Left lung (tissue), 10 donors: Measurements from ENCODE around the gene SHISA5. TPM values are rescaled to one million over a fixed set of nuclear protein-coding genes. Genes with fewer than 3 reads are reported as not detected.

Experiments used
- ATAC-seq: fragments of 200-7000 bp; cut with Tn5 transposase; one replicate; pipeline ENCODE4 v1.9.1; 2020; ENCODE audit warnings: moderate library complexity
- DNase-seq, 4 donors: peaks; one replicate each; pipeline ENCODE4 v3.0.0-alpha.2; 2013 to 2020
- H3K27ac ChIP-seq, 2 donors: fragments of 200-600 bp; sonication (generic) in 1 of 2; one replicate each; pipeline versions ENCODE4 v1.5.0 to v1.8.0; 2020 to 2021
- H3K27me3 ChIP-seq, 2 donors: fragments of 200-600 bp; sonication (generic) in 1 of 2; one replicate each; pipeline versions ENCODE4 v1.5.0 to v1.8.0; 2020 to 2021
- H3K36me3 ChIP-seq, 2 donors: fragments of 200-600 bp; sonication (generic) in 1 of 2; one replicate each; pipeline versions ENCODE4 v1.5.0 to v1.8.0; 2020 to 2021
- H3K4me1 ChIP-seq, 2 donors: fragments of 200-600 bp; one replicate each; pipeline ENCODE4 v1.8.0; 2021
- H3K4me3 ChIP-seq, 2 donors: fragments of 200-600 bp; sonication (generic) in 1 of 2; one replicate each; pipeline versions ENCODE4 v1.5.0 to v1.8.0; 2020 to 2021; ENCODE audit warnings: mild to moderate bottlenecking in 1 of 2
- H3K9me3 ChIP-seq, 2 donors: fragments of 200-600 bp; sonication (generic) in 1 of 2; one replicate each; pipeline versions ENCODE4 v1.5.0 to v1.8.0; 2020 to 2021
- intact Hi-C, 2 donors: fragments of 100-400 bp; cut with DNase I; formaldehyde crosslinking; loops; one replicate each; pipeline versions ENCODE4 v1.11.2 to v1.14.2; 2022
- polyA plus RNA-seq, 6 donors: library from polyadenylated mRNA; unstranded; fragments of 120-200 nt; gene quantifications; one replicate each; pipeline ENCODE4 v1.2.1, GENCODE V29; 2013; ENCODE audit not compliant: insufficient read length in 6 of 6
- total RNA-seq, 2 donors: library from RNA; stranded (reverse); fragmentation: NEBNext Ultra II Directional; extraction: Animal tissue kit (Norgen Biotek cat#: 25700); gene quantifications; one replicate each; pipeline ENCODE4 v1.2.1, GENCODE V29; 2021
- TF ChIP-seq, protein P1 (sequence below), 2 donors: fragments of 200-600 bp; sonication (generic) in 1 of 2; IDR thresholded peaks; one replicate each; pipeline versions ENCODE4 v1.5.0 to v1.8.0; 2021; ENCODE audit warnings: antibody characterized with exemption in 2 of 2
- donor health status: DM: no; HTN: yes; CAD: no.
- donor health status: DM: no; HTN: no; CAD: no.

The SHISA5 gene
- total and polyA plus RNA-seq, 8 donors, result 99.2 to 206 (median 114) TPM

DNA sequence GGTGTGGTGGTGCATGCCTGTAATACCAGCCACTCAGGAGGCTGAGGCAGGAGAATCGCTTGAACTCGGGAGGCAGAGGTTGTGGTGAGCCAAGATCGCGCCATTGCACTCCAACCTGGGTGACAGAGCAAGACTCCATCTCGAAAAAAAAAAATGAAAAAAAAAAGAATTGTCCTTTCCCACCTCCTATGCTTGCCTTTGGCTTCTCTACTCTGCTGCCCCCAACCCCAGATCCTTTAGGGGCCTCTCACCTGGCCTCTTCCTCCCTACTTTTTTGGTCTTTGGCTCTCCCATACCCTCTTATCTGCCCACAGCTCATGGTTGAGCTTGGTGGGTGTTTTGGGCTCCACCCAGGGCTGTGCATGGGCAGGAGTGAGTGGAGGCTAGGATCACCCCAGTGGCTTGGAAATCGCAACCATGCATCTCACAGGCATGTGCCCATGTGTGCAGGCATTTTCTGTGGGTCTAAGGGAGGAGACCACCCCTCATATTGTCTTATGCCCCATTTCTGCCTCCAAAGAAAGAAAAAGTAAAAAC lies 2.1 kb upstream of the SHISA5 start:
- Histone ChIP-seq H3K27ac (peak overlapping the region in 1 of 2 donors; percentile 97), H3K4me3 (no peak overlapping the region), H3K36me3 (peaks cover 0 to 3% of the 10 kb centered on the region in 2 donors), H3K4me1 (peaks cover 9 to 48% of the 10 kb centered on the region in 2 donors), H3K9me3 (no peaks in the 10 kb centered on the region), H3K27me3 (no peaks in the 10 kb centered on the region)
- intact Hi-C loops, result no loop called here
- DNase-seq (no peak), ATAC-seq (no peak)
- TF ChIP-seq, protein P1, sequence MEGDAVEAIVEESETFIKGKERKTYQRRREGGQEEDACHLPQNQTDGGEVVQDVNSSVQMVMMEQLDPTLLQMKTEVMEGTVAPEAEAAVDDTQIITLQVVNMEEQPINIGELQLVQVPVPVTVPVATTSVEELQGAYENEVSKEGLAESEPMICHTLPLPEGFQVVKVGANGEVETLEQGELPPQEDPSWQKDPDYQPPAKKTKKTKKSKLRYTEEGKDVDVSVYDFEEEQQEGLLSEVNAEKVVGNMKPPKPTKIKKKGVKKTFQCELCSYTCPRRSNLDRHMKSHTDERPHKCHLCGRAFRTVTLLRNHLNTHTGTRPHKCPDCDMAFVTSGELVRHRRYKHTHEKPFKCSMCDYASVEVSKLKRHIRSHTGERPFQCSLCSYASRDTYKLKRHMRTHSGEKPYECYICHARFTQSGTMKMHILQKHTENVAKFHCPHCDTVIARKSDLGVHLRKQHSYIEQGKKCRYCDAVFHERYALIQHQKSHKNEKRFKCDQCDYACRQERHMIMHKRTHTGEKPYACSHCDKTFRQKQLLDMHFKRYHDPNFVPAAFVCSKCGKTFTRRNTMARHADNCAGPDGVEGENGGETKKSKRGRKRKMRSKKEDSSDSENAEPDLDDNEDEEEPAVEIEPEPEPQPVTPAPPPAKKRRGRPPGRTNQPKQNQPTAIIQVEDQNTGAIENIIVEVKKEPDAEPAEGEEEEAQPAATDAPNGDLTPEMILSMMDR (IDR thresholded peaks at IDR 0.05), result no peak

DNA sequence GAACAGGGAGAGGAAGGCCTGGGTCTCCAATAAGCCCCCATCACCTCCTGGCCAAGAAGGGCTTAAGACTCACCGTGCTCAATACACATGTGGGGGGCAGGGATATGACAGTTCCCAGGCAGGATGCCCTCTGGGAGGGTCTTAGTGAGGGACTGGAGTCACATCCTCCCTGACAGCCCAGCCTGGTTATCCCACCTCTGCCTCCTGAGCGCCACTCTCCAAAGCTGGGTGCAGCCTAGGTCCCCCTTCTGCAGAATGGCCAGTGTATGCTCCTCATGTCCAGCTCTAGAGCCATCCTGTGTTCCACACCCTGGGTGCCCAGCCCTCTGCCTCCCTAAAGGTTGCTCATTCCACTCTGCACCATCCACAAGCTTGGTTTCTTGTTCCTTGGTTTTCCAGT lies 1.2 kb upstream of the SHISA5 start:
- TF ChIP-seq, protein P1 (IDR thresholded peaks at IDR 0.05), result no peak
- intact Hi-C loops, result no loop called here
- Histone ChIP-seq H3K27ac (peak overlapping the region; percentile 91 to 97), H3K27me3 (no peaks in the 10 kb centered on the region), H3K4me3 (peak overlapping the region in 1 of 2 donors; percentile 71), H3K9me3 (no peaks in the 10 kb centered on the region), H3K36me3 (peaks cover 0 to 12% of the 10 kb centered on the region in 2 donors), H3K4me1 (peaks cover 9 to 55% of the 10 kb centered on the region in 2 donors)
- no peak for DNase-seq
- no peak for ATAC-seq

DNA sequence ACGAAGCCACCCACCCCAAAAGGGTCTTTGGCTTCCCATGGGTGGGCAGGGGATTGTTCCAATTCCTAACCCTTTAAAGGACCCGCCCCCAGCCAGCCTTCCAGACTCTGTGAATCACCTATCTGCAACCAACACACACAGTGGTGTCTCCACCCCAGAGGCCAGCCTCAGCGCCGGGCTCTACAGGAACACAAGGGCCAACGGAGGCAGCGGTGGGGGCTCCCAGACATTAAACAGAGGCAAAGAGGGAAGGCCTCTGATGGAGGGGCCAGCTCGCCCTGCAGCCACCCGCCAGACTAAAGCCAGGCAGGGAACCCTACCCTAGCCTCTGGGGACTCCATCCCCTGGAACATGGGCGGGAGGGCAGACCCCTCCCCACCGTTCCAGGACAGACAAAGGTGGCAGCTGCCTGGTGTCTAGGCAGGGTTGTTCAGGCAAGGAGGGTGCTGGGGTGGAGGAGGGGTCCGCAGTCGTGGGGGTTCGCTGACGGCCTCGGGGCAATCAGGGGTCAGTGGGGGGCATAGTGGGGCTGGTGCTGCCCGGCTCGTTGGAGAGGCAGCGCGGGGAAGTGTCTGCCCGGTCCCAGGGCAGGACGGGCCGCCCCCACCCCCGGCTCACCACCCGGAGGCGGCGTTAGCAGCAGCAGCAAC lies 448 bp downstream of the SHISA5 start:
- ATAC-seq, result peak; percentile 44
- intact Hi-C loops, result loop anchor here in 1 of 2 donors (5.0 kb wide), 1 partner anchor 36 kb away; a partner anchor contains a TSS
- Histone ChIP-seq H3K4me3 (peak overlapping the region; percentile 71 to 78), H3K27ac (peak overlapping the region; percentile 91 to 97), H3K4me1 (peaks cover 9 to 55% of the 10 kb centered on the region in 2 donors), H3K9me3 (no peaks in the 10 kb centered on the region), H3K36me3 (peaks cover 0 to 28% of the 10 kb centered on the region in 2 donors), H3K27me3 (no peaks in the 10 kb centered on the region)
- DNase-seq, result peak in 2 of 4 donors; percentile 49 to 86
- TF ChIP-seq, protein P1 (IDR thresholded peaks at IDR 0.05), result no peak

DNA sequence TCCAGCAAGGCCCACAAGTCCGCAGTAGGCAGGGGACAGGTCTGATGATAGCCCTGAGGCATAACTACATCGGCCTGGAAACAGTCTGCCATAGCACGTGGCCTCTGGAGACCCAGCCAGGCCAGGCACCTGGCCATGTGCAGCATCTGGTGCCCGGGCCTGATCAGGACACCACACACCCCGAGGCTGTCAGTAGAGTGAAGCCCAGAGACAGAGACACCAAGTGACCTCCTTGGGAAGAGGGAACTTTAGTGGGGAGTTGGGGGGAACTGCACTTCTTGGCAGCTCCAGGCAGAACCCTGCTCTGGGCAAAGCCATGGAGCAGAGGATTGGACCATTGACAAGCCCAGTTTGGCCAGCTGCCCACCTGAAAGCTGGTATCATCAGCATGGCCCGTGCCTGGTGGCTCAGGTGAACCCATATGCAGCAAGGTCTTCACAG lies 1.2 kb downstream of the SHISA5 start:
- Histone ChIP-seq H3K27me3 (no peaks in the 10 kb centered on the region), H3K9me3 (no peaks in the 10 kb centered on the region), H3K4me1 (peaks cover 9 to 50% of the 10 kb centered on the region in 2 donors), H3K27ac (peak overlapping the region; percentile 91 to 97), H3K4me3 (peak overlapping the region in 1 of 2 donors; percentile 71), H3K36me3 (peaks cover 0 to 34% of the 10 kb centered on the region in 2 donors)
- ATAC-seq (no peak), DNase-seq (no peak)
- intact Hi-C loops, result loop anchor here in 1 of 2 donors (5.0 kb wide), 1 partner anchor 35 kb away; a partner anchor contains a TSS
- TF ChIP-seq, protein P1 (IDR thresholded peaks at IDR 0.05), result no peak

- DNase-seq (no peak), ATAC-seq (no peak)
- TF ChIP-seq, protein P1 (IDR thresholded peaks at IDR 0.05), result no peak
- Histone ChIP-seq H3K27me3 (no peaks in the 10 kb centered on the region), H3K4me1 (peaks cover 9 to 45% of the 10 kb centered on the region in 2 donors), H3K27ac (peak overlapping the region in 1 of 2 donors; percentile 97), H3K36me3 (peaks cover 0 to 40% of the 10 kb centered on the region in 2 donors), H3K9me3 (no peaks in the 10 kb centered on the region), H3K4me3 (peak overlapping the region in 1 of 2 donors; percentile 71)
- intact Hi-C loops, result loop anchor here in 1 of 2 donors (5.0 kb wide), 1 partner anchor 35 kb away; a partner anchor contains a TSS
These were observed 1.9 kb downstream of the SHISA5 start for GRCh38 chr3:48502121-48502520.
